Amniotic epithelial cell (primary cell): ENCODE results near the gene LRRC51.
"Not testable (repeated sequence)": the region's sequence is repeated elsewhere in the genome, so short reads cannot be mapped to it uniquely, and the experiment has no call there.

Experiments used
- DNase-seq: peaks from one replicate; pipeline ENCODE4 v3.0.0-alpha.2; 2010; ENCODE audit warnings: low read depth

LRRC51 gene

DNA sequence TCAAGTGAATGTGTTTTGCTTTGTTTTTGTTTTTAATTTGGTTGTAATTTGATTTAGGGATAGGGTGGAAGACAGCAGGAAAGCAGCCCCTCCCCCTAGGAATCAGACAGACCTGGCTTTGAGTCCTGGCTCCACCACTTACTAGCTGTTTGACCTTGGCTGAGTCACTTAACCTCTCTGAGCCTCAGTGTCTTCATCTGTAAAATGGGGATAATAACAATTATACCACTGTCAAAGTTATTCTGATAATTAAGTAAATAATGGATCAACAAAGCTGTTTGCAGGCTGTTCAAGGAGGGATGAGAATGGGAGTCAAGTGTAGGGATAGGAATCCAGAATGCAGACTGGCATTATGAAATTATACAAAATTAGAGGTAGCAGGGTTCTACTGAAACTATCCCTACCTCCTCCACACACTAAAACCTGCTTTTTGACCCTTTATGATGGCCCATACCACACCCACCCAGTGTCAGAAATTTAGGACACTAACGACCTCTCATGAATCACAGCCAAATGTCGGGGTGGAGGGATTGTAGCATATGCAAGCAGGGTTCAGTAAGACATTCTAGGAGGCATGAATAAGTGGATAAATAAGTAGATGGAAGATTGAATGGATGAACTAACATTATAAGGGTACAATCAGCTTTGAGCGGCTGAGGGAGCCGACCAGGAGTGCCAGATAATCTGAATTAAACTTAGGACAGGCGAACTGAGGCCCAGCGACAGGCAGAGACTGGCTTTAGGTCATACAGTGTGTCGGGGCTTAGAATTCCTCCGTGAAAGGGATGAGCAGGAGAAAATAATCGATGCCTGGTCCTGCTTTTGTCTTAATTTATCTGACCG lies 30.9 kb downstream of the LRRC51 start:
- DNase-seq: no peak

DNA sequence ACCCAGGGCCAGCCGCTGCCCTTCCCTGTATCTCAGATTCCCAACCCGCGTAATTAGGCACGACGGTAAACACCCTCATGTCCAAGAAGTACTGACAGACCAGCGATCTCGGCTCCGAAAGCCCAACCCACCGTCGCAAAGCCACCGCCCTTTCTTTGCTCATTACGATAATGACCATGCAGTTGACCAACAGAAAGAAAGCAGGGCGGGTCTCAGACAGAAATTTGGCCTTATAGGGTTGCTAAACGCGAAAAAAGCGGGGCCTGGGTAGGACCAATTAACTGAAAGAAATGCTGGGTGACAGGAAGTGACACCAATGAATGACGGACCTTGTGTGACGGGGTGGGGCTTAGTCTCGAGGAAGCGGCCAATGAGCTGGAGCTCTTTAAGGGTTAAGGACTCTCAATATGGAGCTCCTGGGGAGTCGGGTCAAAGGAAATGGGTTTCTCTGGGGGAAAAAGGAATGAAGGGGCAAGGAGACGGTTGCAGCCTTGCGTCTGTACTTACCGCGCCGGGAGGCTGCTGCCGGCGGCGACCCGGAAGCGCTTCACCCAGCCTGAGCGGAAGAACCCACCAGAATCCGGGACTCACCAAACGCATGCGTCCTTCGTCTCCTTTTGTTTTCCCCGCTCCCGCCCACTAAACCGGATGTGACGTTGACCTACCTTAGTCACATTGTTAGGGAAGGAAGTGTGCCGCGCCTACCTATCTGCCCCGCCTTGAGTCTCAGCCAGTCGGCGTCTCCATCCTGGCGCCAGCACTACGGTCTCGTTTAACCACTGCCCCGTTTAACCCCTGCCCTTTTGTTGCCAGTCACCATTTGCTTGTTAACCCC lies 31.7 kb downstream of the LRRC51 start, which contains the start of gene ANAPC15:
Gene ANAPC15 (minus strand): TSS at position 553 of the 835 bp plus-strand sequence. CDS start 1,419 bp downstream, outside the sequence.
- peak; percentile 100 for DNase-seq

DNA sequence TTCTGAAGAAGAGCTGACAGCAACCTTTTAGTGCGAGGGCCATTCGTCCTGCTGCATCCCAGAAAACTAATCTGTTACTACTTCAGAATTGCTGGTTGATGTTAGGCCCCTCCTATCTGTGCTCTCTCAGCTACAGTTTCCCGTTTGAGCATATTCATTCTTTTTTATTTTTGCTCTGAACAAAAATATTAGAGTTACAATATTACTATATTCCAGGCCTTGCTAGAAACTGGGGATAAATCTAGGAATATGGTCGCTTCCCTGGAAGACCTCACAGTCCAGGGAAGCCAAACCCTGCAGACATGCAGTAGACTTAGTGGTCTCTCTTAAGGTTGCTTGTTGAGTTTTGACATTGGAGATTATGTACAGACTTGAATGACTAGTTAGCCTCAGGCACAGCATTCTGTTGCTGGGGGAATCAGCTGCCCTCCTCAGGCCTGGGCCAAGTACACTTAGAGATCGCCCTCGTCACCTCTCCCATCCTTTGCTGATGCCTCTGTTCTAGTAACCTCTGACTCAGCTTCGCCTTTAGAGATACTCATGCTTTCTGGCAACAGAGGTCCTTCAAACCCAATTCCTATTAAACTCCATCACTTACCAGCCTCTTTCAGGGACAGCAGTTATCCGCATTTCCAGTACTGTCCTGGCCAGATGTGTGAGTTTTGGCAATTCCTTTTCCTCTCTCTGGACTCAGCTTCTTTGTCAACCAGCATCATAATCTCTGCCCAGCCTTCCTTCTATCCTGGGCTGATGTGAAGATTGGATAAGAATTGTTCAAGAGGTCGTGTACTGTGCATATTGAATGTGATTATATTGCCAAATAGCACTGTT lies 32.5 kb downstream of the LRRC51 start:
- peak; percentile 37 for DNase-seq

DNA sequence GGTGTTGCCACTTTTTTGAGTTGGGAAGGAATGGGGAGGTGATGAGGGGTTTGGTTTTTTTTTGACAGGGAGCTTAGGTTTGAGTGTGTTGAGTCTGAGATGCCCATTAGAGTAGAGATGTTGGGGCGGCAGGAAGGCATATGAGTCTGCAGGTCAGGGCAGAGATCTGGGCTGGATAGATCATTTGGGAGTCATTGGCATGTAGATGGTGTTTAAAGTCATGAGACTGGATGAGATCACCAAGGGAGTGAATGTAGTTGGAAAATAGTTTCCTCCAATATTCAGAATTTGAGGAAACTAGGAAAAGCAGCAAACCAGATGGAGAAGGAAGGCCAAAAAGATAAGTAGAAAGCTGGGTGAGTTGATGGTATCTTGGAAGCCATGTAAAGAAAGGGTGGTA lies 33.9 kb downstream of the LRRC51 start:
- no peak for DNase-seq

DNA sequence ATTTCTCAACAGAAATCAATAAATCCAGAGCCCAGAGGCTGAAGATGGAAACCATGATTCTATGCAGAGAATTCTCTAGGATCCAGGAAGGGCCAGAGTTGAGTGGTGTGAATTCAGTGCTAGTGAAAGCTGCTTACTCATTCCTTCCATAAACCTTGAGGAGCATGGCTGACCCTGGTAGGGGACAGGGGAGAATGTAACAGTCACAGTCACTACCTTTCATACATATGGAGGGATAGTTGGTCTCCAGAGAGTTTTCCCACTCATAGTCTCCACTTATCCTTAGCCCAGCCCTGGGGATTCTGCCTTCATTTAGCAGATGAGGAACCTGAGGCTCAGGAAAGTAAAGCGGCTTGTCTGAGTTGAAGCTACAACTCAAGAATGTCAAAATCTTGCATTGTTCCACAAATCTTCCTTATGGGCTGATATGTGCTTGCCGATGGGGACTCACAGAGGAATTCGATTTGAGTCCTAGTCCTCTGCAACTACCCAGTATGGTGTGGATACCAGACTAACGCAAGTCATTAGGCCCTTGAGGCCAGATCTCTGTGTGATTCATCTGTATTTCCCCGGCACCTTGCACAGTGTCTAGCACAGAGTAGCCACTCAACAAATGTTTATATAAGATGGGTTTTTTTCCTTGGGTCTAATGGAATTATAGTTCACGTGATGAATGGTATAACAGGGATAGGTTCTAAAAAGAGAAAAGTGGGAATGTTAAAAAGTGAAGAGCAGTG lies 35.5 kb downstream of the LRRC51 start:
- DNase-seq: no peak

DNA sequence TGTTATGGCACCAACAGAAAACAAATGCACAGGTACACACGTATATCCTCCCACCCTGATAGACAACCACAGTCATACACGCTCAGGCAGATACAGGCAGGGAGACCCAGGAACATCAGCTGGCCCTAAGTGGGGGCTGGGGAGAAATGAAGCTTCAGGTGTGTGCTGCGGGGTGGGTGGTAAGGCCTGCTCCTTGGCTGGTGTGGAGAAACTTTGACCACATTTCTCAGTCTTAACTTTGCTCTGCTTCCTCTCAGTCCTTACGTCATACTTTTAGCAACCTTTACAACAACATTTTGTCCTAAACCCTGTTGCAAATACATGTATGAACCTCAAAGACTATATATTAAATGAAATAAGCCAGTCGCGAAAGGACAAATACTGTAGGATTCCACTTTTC lies 38.5 kb downstream of the LRRC51 start:
- DNase-seq: peak; percentile 39

DNA sequence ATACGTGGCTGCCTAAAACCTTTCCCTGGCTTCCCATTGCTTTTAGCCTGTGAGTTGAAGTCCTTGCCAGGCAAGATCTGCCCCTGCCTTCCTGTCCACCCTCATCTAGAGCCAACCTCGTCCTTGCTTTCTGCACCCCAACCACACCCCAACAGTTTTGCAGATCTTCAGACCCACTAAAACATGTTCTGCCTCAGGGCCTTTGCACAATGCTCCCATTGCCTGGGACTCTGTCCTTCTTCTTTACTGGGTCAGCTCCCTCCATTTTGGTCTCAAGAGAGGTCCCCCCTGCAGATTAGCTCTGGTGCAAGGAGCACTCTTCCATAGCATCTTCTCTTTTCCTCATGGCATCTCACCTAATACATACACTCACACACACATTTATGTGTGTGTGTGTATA lies 40.3 kb downstream of the LRRC51 start:
- no peak for DNase-seq

DNA sequence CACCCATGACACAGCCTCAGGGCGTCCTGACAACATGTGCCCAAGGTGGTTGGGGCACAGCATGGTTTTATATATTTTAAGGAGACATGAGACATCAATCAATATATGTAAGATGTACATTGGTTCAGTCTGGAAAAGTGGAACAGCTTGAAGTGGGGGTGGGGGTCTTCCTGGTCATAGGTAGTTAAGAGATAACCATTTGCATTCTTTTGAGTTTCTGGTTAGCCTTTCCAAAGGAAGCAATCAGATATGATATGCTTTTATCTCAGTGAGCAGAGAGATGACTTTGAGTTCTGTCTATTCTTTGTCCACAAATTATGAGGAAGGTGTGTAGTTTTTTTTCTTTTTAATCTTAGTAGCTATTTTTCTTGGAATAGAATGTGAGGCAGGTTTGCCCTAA lies 42.0 kb downstream of the LRRC51 start:
- no peak for DNase-seq

DNA sequence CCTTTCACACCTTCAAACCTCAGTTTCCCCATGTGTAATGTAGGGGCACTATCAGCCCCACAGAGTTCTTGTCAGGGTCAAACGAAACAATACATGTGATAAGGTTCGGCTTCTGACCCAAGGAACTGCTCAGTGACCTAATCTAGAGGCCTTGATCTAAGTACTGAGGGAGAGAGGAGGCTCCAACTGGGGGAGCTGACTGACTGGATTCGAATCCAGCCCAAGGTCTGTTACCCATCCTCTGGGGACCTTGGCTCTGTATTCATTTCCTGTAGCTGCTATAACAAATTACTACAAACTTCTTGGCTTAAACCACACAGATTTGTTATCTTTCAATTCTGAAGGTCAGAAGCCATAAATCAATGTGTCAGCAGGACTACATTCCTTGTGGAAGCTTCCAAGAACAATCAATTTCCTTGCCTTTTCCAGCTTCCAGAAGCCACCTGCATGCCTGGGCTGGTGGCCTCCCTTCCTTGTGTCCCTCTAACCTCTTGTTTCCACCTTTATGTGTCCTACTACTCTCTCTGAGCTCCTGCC lies 42.5 kb downstream of the LRRC51 start:
- peak; percentile 52 for DNase-seq

DNA sequence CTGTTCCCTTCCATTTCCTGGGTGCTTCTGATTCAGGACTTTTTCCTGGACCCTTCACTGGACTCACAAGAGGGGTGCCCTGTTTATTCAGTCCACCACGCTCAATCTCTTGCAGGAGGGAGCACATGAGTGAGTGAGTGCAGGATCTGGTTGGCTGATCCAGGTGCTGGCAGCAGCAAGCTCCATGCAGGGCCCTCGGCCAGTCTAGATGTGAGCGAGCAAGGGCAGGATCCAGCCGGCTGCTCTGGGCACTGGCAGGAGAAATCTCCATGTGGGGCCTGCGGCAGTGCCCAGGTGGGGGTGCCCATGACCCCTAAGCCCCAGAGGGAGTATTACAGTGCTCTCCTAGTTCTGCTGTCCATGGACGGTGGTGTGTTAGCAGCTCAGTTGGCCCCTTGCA lies 43.4 kb downstream of the LRRC51 start:
- no peak for DNase-seq

DNA sequence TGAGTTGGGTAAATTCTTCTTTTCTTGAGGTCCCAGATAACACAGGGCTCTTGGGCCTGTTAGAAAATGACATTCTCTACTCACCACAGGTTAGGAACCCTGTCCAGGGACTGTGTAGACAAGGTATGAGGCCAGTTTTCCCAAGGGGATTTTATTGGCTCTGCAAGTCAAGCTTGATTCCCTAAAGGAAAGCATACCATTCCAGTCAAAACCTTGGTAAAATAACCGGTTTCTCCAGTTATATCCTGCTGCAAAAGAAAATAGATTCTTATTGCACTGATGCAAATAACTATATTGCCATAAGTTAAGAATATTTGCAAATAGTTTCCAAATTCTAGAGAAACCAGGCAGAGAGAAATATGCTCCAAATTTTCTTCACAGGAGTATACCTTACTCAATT lies 45.3 kb downstream of the LRRC51 start:
- no peak for DNase-seq

DNA sequence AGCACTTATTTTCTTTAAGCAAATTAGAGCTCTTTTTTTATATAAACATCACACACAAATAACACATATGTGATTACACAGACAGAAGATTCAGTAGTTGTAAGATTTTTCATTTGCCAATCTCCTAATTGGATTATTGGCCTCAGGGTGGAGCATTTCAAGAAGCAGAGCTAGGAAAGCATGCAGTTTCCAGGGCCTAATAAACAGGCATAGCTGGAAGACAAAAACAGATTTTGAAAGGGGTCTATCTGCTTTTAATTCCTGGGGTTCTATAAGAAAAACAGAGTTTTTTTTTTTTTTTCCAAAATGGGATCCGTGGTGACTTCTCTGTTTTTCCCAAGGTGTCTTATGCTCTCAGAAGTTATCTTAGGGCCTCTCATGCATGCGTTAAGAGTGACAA lies 47.3 kb downstream of the LRRC51 start:
- DNase-seq: no peak

DNA sequence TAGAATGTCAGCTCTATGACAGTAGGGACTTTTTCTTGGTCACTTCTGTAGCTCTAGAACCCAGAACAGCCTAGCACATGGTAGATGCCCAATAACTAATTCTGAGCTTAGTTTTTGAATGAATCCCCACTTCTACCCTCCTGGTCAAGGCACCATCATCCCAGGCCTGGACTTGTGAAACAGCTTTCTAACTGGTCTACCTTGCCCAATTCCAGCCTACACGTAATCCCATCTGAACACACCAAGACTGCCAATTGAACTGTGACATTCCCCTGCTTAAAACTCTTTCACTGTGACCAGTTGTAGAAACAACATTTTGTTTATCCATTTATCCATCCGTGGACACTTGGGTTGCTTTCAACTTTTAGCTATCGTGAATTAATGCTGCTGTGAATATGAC lies 48.7 kb downstream of the LRRC51 start:
- no peak for DNase-seq

DNA sequence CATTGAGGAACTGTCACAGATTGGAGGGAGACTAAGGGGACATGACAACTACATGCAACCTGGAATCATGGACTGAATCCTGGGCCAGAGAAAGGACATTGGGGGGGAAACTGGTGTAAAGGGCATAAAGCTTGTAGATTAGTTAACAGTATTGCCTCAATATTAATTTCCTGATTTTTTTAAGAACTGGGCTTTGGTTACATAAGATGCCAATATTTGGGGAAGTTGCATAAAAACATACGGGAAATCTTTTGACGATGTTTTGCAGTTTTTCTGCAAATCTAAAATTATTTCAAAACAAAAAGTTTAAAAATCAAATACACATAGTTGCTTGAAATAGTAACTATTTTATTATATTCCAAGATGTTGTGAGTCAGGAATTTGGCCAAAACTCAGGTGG lies 52.0 kb downstream of the LRRC51 start:
- DNase-seq: no peak

DNA sequence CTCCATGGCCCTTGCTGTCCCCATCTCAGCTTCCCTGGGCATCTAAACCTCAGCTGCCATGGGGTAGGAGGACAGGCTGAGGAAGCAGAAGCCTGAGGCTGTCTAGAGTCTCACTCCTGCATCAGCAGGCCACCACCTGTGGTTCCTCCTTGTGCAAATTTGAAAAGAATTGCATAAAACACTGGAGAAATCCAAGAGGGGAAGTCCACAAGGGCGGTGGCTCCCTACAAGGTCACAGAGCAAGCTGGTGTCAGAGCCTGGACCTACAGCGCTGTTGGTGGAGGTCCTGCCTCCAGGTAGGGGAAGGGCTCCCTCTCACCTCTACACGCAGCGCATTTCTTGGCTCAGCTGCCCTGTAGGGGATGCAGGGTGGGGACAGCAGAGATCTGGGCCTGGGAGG lies 54.8 kb downstream of the LRRC51 start, which contains the start of gene FOLR3:
Gene FOLR3 (plus strand): TSS at position 253 of the 400 bp plus-strand sequence. CDS start 228 bp downstream, outside the sequence.
- not testable (repeated sequence) for DNase-seq

DNA sequence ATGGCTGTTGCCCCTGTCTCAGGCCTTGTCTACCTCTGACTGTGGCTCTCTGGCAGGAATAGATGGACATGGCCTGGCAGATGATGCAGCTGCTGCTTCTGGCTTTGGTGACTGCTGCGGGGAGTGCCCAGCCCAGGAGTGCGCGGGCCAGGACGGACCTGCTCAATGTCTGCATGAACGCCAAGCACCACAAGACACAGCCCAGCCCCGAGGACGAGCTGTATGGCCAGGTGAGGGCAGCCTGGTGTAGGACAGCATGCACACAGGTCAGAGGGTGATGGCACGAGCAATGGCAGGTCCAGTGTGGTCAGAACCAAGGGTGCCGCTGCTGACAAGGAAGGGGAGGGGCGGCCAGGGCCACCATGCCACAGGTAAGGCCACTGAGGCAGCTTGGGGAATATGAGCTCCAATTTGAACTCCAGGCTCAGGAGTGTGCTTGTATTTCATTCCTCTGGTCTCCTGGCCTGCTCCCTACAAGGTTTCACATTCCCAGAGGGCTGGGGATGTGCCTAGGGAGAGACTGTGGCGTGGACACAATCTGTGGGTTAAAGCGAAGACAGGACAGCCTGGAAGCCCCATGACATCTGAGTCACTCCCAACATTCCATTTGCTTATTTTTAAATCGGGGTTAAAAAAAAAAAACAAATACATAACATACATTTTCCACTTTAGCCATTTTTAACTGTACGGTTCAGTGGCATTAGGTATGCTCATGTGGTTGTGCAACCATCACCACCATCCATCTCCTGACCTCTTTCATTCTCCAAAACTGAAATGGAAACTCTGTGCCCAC lies 55.4 kb downstream of the LRRC51 start:
- DNase-seq: no peak

DNA sequence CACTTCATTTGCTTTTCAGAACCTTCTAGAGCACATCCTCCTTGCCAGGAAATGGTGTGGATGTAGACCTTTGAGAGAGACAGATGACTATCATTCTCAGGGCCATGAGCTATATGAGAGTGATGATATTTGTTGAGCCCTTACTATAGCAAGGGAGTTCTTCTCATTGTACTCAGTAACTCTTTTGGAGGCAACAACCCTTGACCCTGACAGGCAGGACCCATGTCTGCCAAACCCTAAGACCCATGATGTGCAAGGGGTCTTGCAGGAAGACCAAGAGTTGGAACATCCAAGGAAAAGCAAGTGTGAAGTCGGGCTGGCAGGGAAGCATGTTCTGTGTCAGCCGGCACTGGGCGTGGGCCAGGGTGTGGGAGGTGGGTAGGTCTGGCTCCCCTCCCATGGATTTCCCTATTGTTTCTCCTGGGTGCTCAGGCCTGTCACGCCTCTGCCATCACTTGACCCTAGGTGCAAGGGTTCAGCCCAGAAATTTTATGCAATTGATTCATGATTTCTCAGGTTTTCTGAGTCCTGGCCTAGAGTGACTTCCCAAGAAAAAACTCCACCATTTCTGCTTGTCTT lies 56.1 kb downstream of the LRRC51 start:
- DNase-seq: peak; percentile 6

DNA sequence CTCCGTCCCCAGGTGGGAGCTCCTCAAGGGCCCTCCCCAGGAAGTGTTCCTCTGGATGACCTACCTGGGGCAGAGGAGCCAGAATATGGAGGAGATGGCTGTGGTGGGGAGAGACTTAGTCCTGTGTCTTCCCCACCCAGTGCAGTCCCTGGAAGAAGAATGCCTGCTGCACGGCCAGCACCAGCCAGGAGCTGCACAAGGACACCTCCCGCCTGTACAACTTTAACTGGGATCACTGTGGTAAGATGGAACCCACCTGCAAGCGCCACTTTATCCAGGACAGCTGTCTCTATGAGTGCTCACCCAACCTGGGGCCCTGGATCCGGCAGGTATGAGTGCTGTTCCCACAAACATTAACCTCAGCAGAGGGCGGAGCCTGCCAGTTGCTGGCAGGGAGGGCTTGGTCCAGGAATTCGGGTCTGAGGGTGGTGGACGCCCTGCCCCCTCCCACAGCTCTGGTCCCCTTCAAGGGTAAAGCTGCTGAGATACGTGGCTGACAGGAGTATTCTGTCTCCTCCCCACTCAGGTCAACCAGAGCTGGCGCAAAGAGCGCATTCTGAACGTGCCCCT lies 58.3 kb downstream of the LRRC51 start:
- DNase-seq: no peak

DNA sequence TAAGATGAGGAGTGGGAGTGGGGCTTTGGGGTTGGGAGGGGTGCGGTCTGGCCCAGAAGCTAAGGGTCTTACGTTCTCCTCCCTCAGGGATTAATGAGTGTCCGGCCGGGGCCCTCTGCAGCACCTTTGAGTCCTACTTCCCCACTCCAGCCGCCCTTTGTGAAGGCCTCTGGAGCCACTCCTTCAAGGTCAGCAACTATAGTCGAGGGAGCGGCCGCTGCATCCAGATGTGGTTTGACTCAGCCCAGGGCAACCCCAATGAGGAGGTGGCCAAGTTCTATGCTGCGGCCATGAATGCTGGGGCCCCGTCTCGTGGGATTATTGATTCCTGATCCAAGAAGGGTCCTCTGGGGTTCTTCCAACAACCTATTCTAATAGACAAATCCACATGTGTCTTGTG lies 58.9 kb downstream of the LRRC51 start:
- no peak for DNase-seq

DNA sequence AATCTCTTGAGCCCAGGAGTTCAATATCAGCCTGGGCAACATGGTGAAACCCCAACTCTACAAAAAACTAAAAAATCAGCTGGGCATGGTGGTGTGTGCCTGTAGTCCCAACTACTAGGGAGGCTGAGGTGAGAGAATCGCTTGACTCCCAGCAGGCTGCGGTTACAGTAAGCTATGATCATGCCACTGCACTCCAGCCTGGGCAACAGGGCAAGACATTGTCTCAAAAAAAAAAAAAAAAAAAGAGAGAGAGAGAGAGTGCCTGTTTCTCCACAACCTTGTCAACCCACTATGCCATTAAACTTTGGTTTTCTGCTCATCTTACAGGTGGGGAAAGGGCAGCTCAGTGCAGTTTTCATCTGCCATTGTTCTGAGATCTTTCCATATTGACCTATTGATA lies 60.0 kb downstream of the LRRC51 start:
- no peak for DNase-seq
